GM18511 (cell line): ENCODE results near the gene GTPBP3.

ENCODE experiments used
- ATAC-seq: cut with Tn5 transposase; IDR thresholded peaks from one replicate; pipeline ENCODE4 v1.9.1; 2021; ENCODE audit warnings: mild to moderate bottlenecking, moderate library complexity; ENCODE audit not compliant: unreplicated experiment

Gene GTPBP3

GRCh38 chr19:17327654-17328516 lies 9.5 kb upstream of the GTPBP3 start:
- no peak for ATAC-seq

GRCh38 chr19:17328517-17329365 lies 8.6 kb upstream of the GTPBP3 start:
- ATAC-seq = no peak

- no peak for ATAC-seq
Measured at GRCh38 chr19:17329366-17330261, 7.7 kb upstream of the GTPBP3 start.

- no peak for ATAC-seq
Measured at GRCh38 chr19:17330262-17331044, 6.9 kb upstream of the GTPBP3 start.

GRCh38 chr19:17331045-17331558 lies 6.3 kb upstream of the GTPBP3 start:
- no peak for ATAC-seq

GRCh38 chr19:17332360-17332676 lies 5.0 kb upstream of the GTPBP3 start:
- ATAC-seq = no peak

- ATAC-seq = no peak
Measured at GRCh38 chr19:17332677-17333581, 4.4 kb upstream of the GTPBP3 start.

- no peak for ATAC-seq
Measured at GRCh38 chr19:17333611-17334413, 3.5 kb upstream of the GTPBP3 start.

GRCh38 chr19:17334414-17335409 lies 2.6 kb upstream of the GTPBP3 start, which contains the start of gene ANO8:
Gene ANO8 (minus strand): TSS chr19:17334855. CDS start chr19:17334670, 185 bp downstream.
- peak; percentile 56 for ATAC-seq

GRCh38 chr19:17335575-17335974 lies 1.8 kb upstream of the GTPBP3 start:
- ATAC-seq = no peak

GRCh38 chr19:17337675-17338432 lies 501 bp downstream of the GTPBP3 start:
- ATAC-seq = no peak

- ATAC-seq = no peak
Measured at GRCh38 chr19:17338433-17339078, 1.2 kb downstream of the GTPBP3 start.

- no peak for ATAC-seq
Measured at GRCh38 chr19:17339088-17339741, 1.9 kb downstream of the GTPBP3 start.

- no peak for ATAC-seq
Measured at GRCh38 chr19:17340302-17340870, 3.0 kb downstream of the GTPBP3 start.

GRCh38 chr19:17340871-17341357 lies 3.6 kb downstream of the GTPBP3 start:
- ATAC-seq = no peak
